GM18858 (cell line): ENCODE results near the gene STARD4.

Experiments
- ATAC-seq: cut with Tn5 transposase; IDR thresholded peaks from one replicate; pipeline ENCODE4 v1.9.1; 2021; ENCODE audit not compliant: unreplicated experiment

Gene STARD4

DNA sequence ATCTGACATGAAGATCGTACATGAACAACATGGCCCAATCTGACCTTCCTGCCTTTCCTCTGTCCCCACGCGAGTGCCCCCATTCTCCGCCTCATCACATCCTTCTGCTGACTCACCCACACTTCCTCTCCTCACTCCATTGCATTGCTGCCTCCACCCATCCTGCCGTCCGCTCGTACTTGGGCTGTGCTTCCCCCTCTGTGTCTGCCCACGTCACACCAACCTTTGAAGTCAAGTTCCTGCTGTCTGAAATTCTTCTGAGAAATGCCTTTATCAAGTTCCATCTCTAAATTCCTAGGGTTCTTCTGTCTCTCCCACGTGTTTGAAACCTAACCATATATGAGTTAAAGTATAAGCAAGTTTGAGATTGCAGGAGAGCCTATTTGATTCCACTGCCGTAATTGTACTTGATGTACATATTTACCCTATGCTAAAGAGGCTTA, 18.0 kb upstream of the STARD4 start:
- peak; percentile 96 for ATAC-seq

DNA sequence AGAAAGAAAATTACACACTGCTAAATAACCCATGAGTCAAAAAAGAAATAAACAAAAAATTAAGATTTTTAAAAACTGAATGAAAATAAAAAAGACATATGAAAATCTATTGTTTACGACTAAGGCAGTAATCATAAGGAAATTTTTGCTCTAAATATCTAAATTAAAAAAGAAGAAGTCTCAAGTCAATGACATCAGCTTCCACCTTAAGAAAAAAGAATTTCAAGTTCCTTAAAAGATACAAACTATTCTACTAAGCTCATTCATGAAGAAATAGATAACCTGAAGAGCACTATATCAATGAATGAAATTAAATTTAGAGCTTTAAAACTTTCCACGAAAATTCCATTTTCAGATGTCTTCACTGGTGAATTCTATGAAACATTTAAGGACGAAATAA, 15.7 kb upstream of the STARD4 start:
- ATAC-seq, result no peak

DNA sequence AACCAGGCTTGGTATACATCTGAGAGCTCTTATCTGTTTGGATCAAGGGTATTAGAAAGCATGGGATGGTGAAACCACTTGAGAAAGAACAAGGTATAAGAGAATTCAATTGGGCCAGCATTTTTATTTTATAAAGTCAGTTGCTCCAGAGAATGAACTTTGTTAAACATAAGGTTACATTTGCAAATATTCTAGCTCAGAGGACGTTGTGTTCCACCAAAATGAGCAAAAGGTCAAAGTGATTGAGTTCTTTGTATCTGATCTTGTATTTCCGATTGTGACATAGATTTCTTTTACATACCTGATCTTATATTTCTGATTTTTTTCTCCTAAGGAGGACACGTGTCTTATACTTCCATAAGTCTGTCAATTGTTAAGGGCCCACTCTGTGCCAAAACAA, 8.6 kb upstream of the STARD4 start:
- ATAC-seq, result no peak

DNA sequence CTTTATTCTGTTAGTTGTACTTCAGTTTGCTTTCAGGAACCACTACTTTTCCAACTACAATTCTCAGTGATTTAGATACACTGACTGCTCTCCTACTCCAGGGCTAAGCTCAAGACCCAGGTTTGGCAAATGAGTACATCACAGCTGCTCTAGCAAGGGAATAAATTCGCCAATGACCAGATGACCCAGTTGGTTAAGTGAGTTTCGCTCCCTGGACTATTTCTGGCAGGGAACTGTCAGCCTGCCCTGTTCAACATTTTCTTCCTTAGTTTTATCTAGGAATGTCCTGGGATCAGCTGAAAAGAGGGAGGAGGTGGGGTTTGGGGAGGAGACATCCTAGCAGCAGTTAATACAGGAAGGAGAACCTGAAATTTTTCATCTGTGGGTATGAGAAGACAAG, 6.4 kb upstream of the STARD4 start:
- ATAC-seq, result no peak

DNA sequence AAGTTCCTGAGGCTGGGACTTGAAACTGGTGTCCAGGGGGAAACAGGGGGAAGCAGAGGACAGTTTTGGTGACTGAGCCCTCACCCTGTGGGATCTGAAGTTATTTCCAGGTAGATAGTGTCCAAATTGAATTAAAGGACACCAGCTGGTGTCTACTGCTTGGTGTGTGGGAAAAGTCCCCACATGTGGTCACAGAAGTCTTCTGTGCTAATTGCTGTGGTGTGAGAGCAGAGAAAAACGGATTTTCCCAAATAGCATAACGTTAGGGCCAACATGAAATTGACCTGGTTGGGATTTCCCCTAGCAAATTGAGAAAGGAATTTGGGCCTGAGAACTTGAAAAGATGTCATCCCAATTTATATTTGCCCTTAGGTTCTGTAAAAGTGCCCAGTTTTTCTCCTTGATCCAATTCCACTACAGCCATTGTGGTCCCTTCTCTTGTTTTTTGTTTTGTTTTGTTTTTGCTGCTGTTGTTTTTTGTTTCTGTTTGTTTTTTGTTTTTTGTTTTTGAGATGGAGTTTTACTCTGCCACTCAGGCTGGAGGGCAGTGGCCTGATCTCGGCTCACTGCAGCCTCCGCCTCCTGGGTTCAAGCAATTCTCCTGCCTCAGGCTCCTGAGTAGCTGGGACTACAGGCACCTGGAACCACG, 5.6 kb upstream of the STARD4 start:
- ATAC-seq, result no peak

DNA sequence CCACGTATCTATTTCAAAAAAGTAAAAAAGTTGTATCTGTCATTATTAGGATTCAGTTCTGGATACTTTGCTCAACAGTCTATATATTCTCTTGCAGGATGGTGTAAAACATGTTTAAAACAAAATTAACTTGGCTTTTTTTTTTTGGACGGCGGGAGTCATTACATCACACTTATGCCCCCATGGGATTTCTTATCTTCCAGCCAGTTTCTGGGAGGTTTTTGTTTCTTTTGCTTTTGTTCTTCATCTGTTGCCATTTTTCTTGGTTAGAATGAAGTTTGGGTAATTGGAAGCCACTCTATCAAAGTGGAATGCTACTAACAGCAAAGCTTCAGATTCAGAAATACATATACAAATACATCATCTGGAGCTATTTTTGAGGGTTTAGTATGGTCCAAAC, 1.8 kb upstream of the STARD4 start:
- ATAC-seq, result no peak

DNA sequence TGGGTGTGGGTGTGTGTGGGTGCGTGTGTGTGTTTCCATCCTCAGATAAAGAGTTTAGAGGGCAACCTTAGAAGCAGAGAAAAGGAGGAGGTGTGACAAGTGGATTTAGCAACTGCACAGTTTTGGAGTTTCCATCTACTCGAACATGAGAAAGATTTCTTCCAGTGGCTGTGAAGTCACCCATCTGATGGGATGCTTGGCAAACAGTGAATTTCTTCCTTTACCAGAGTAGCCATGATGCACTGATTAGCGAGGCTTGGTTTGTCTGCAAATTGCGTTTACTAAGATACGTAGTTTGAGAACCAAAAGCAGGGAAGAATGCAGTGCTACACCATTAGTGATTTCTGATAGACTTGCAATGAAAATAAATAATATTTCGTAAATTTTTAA, 791 bp upstream of the STARD4 start:
- no peak for ATAC-seq

DNA sequence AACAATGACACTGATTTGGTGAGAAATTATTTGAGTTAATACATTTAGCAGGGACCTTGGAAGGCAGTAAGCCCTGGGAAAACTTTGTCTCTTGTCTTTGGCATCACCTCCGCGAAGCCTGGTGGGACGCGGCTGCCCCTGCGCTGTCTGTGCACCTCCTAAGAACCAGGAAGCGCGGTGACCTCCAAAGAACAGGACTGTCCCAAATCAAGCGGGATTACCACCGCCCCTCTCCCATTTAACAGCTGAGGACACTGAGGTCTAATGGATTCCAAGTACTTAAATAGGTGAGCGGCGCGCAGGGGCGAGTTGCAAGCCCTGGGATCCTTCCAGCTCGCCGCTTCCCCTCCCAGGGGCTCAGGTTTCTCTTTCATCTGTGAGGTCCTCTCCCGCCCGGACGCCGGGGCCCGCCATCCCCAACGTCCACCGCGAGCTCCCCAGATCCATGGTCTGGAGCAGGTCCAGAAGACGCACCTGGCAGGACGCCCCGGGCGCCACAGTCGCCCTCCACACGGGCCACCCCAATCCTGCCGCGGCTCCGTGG, 432 bp downstream of the STARD4 start:
- no peak for ATAC-seq

DNA sequence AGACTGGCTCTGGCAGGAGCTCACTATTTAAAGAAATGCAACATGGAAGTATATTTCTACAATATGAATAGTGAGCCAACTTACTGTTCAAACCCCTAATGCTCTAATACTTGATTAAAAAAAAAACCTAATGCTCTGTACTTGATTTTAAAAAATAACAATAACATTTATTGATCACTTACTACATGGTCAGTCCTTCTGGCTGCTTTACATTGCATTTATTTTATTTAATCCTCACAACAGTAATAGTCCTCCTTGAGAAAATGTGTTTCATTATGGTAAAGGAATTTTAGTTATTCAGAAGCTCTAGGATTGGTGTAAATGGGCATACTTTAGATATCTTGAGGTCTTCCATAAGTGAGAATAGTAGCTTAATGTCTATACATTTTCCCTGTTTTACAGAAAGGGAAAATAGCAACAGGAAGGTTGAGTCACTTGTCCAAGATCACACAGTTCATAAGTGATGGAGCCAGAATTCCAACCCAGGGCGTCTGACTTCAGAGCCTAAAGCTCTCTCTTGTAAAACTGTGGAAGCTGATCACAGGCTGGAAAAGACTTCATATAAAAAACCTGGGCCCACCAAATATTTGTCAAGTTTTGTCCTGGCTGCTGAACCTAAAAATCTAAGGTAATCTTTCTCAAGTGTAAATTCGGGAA, 1.0 kb downstream of the STARD4 start:
- ATAC-seq, result no peak

DNA sequence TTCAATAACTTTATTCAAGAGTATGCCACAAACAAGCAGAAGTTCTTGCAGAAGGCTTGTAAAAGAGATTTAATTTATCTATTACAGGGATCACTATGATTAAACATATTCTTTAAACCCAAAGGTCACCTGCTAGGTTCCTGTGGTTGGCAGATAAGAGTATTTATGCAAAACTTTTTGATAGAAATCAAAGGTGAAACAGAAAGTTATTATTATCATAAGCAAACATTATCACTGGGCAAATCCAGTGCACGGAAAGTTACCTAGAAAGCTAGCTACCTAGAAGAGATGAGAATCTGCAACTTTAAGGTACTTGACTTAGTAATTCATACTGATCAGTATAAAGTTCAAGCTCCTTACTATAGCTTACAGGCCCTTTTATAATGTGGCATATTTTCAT, 3.2 kb downstream of the STARD4 start:
- no peak for ATAC-seq

DNA sequence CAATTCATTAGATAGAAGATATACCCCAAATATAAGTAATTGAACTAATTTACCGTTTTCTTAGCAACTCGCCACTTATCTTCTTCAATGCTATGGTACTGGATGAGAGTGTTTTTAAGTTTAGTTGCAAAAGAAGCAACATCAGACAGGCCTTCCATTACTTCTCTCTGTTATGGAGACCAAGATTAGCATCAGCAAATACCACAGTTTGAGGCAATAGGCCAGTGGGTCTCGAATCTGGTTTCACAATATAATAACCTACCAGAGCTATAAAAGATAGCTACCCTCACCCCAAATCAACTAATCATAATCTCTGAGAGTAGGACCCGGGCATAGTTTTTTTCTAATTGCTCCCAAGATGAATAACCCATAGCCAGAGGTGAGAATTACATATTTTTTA, 5.1 kb downstream of the STARD4 start:
- no peak for ATAC-seq

DNA sequence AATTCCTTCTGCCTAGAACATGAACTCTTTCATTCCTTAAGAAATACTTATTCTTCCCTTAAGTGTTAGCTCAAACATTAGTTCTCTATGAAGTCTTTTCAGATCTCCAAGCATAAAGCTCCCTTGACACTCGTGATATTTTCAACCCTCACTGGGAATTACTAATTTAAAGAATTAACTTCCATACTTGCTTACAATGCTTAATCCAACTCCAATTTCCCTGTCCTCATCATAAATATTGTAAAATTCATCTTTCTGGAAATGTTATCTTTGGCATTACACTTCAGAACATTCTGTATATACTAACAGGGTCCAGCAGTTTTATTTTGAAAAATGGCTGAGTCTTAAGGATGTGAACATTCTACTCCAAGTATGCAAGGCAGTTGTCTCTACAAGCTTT, 7.2 kb downstream of the STARD4 start:
- ATAC-seq, result no peak

DNA sequence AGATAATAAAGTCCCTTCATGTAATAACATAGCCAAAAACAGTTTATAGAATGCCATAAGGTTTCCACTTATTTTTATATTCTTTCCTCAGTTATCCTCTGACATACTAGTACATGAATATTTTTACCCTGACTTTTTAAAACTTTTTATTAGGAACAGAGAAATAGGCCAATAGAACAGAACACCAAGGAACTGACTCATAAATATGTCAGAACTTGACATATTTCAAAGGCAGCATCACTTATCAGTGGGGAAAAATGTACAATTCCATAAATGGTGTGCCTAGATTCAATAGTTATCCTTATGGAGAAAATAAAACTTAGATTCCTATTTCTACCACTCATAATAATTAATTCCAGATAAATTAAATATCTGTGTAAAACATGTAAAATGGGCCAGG, 9.4 kb downstream of the STARD4 start:
- ATAC-seq, result no peak

DNA sequence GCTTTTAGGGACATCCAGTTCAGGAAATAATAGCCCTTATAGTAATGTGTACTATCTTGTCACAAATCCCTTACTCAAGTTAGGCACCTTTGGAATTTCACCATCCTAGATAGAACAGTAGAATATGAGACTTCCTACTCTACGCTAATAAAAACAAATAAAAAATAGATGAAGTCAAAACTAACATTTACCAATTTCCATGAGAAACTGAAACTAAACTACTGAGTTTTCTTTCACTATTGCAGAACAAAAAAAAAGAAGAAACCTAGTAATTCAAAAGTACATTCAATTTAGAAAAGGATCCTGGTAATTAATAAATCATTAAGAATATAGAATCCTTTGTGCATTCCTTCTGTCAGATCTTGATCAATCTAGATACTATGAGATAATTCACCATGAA, 14.0 kb downstream of the STARD4 start:
- ATAC-seq, result peak; percentile 46

DNA sequence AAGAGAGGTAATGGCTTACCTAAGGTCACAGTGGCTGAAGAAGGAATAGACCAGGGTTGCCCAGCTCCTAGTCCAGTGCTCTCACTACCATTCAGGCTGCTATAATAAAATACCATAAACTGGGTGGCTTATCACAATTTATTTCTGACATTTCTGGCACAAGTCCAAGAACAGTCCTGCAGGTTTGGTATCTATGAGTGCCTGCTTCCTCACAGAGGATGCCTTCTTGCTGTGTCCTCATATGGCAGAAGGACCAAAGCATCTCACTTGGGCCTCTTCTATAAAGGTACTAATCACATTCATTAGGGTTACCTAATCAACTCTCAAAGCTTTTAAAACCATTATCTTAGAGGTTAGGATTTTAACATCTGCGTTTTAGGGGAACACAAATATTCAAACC, 17.2 kb downstream of the STARD4 start:
- no peak for ATAC-seq

DNA sequence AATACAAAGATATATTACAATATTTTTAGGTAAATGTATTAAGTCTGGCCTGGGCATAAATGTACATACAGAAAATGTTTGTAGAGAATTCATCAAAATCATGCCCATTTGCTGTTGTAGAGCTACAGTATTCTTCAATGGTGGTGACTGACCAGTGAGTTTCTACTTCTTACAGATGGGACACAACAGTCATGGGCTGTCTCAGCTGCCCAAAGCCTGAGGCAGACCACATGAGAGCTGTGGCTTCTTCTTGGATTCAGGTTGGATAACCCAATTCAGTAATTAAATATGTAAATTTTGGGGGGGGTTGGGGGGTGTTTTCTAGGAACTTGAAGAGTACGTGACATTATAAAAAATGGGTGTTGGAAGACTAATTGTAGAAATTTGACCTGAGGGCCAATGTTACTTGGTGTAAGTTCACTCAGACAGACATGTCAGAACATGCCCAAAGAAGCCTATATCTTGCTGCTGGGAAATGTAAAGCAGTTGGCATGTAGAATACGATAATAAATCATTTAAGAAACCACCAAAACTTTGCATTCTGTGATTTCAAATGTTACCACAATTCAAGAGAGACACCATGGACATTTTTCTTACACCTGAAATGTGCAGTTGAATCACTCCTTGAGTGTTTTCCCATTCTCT, 17.9 kb downstream of the STARD4 start:
- no peak for ATAC-seq

DNA sequence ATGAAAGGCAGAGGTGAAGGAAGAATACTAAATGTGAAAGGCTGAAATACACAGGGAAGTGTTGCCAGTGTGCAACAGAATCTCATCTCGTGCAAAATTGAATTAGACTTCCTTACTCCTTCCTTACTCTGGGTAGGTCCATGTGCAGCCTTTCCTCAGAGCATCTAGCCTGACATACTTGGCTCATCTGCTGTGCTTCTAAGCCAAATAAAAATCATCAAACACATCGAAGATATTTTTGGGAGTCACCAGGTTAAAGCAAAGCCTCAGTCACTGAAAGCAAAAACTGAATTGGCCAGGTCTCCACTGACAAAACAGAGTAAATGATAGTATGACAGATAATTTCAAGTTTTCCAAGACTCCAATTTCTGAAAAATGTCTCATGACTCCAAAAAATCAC, 19.3 kb downstream of the STARD4 start:
- no peak for ATAC-seq

DNA sequence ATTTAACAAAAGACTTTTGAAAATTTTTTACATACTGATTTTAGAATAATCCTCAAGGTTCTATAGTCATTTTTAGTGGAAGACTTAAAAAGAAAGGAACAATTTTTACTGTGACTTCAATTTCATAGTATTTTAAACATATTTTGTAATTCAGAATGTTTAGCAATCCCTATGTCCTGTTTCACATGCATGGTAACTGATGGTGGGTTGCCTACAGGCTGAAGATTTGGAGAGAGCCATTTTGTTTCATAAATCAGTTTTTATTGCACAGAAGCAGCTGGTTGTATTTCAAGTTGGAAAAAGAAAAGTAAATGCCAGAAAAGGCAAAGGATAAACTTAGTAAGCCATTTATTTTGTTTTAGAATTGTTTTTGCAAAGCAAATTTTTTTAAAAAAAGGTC, 24.0 kb downstream of the STARD4 start:
- no peak for ATAC-seq

DNA sequence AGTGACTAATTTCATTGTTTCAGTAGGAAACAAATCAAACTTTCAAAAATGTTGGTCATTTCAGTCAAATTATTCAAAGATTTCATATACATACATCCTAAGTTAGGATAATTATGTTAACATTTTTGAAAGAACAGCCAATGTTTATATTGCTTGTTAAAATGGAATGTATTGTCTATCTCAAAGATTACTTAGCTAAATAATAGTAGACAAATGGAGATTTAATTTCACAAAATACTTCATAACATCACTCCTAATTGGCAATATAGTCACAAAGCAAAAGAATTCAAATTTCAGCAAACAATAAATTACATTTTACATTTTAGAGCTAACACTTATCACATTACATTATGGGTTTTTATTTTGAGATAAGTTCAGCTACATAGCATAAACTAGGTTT, 25.4 kb downstream of the STARD4 start:
- ATAC-seq, result no peak

DNA sequence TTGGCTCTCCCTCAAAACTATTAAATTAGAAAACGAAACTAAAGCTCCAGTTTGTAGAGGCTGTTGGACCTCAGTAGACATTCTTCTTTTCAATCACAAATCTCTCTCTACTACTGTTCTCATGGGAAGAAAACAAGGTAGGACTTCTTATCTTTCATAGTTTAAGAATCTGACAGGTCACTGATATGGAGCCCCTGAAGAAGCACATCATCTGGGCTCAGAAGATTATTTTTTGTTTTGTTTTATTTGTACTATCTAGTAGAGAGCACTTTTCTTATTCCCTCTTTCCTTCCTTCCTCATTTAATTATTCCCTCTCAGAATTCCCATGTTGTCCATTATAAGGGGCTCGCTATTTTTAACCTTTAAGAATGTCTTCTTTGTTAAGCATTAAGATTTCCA, 26.3 kb downstream of the STARD4 start:
- ATAC-seq, result no peak

DNA sequence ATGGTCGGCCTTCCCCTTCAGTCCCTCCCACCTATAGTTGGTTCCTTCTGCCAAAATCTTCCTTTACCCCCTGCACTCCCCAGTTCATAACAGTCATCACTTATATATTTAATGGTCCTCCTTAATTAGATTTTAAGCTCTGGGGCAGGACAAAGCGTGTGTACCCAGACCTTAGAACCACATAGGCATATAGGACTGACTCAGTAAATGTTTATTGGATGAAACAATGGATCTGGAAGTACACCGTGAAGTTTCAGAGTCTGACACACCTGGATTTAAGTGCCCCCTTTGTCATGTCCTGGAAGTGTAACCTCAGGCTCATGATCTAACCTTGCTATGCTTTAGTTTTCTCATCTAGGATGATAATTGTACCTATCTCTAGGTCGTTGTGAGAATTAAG, 32.0 kb downstream of the STARD4 start:
- ATAC-seq, result no peak

DNA sequence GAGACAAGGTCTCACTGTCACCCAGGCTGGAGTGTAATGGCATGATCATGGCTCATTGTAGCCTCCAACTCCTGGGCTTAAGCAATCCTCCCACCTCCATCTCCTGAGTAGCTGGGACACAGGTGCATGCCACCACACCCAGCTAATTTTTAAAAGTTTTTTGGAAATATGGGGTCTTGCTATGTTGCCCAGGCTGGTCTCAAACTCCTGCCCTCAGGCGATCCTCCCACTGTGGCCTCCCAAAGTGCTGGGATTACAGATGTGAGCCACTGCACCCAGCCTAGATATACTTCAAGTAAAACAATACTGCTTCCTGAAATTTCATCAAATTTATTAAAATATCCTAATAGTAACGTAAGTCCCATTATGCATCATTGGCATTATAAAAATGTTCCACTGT, 33.4 kb downstream of the STARD4 start:
- ATAC-seq, result no peak
